SK-N-SH (cell line): ENCODE measurements around the gene MED8. TPM values are rescaled to one million over a fixed set of nuclear protein-coding genes. Genes with fewer than 3 reads are reported as not detected.

ENCODE experiments used
- CTCF ChIA-PET: fragments of 300-600, 350-600 bp; formaldehyde crosslinking; extraction: SDS; loops from one replicate; lab custom pipeline; 2021; lab: Yijun Ruan, JAX
- POLR2A ChIA-PET: fragments of 350-600 bp; sonication (Branson Sonifier 250); formaldehyde crosslinking; extraction: SDS; loops from one replicate; lab custom pipeline; 2020; ENCODE audit warnings: antibody characterized with exemption, inconsistent platforms; lab: Yijun Ruan, JAX
- DNase-seq: peaks from one replicate; pipeline ENCODE4 v3.0.0; 2012
- H2AFZ ChIP-seq: fragments of 200-600 bp; sonication (generic); 2 replicates; pipeline ENCODE4 v1.8.1; 2016; ENCODE audit warnings: antibody characterized with exemption, mild to moderate bottlenecking, low read depth
- H3F3A ChIP-seq: fragments of 200-600 bp; sonication (generic); replicated peaks from 2 replicates; pipeline ENCODE3; 2016; ENCODE audit warnings: antibody characterized with exemption, mild to moderate bottlenecking; ENCODE audit not compliant: insufficient read depth
- H3K27ac ChIP-seq, 2 experiments: fragments of 200-500 bp in 1 of 2; fragments of 200-600 bp in 1 of 2; sonication (Bioruptor generic) in 1 of 2; sonication (generic), shearing (Covaris generic) in 1 of 2; 2 replicates each; pipeline versions ENCODE4 v1.5.1 to v1.6.1; 2014 to 2016; ENCODE audit warnings: low read depth in 2 of 2, inconsistent platforms in 1 of 2, low read length in 1 of 2, mild to moderate bottlenecking in 1 of 2, mixed read lengths in 1 of 2
- H3K27me3 ChIP-seq: fragments of 200-600 bp; sonication (generic), shearing (Covaris generic); 2 replicates; pipeline ENCODE4 v1.6.1; 2016; ENCODE audit warnings: mixed run types; ENCODE audit not compliant: insufficient read depth
- H3K36me3 ChIP-seq, 2 experiments: fragments of 200-500 bp in 1 of 2; fragments of 200-600 bp in 1 of 2; sonication (Bioruptor generic) in 1 of 2; sonication (generic) in 1 of 2; replicated peaks in 1 of 2; 2 replicates each; pipeline versions ENCODE3 to v1.5.1; 2014 to 2016; ENCODE audit warnings: low read length in 1 of 2, mild to moderate bottlenecking in 1 of 2; ENCODE audit not compliant: insufficient read depth in 2 of 2, control insufficient read depth in 1 of 2
- H3K4me1 ChIP-seq, 2 experiments: fragments of 200-500 bp in 1 of 2; fragments of 200-600 bp in 1 of 2; sonication (Bioruptor generic) in 1 of 2; sonication (generic), shearing (Covaris generic) in 1 of 2; 2 replicates each; pipeline versions ENCODE4 v1.5.1 to v1.6.1; 2014 to 2016; ENCODE audit warnings: low read depth in 1 of 2, low read length in 1 of 2, mixed run types in 1 of 2; ENCODE audit not compliant: insufficient read depth in 2 of 2, control insufficient read depth in 1 of 2
- H3K4me2 ChIP-seq: fragments of 200-600 bp; sonication (generic), shearing (Covaris generic); 2 replicates; pipeline ENCODE4 v1.6.1; 2017; ENCODE audit warnings: mixed run types
- H3K4me3 ChIP-seq, 2 experiments: fragments of 200-500 bp in 1 of 2; fragments of 200-600 bp in 1 of 2; sonication (Bioruptor generic) in 1 of 2; sonication (generic), shearing (Covaris generic) in 1 of 2; 2 replicates each; pipeline versions ENCODE4 v1.5.1 to v1.8.1; 2014 to 2016; ENCODE audit warnings: low read depth in 2 of 2, inconsistent platforms in 1 of 2, low read length in 1 of 2, mild to moderate bottlenecking in 1 of 2, mixed read lengths in 1 of 2, moderate library complexity in 1 of 2
- H3K79me2 ChIP-seq: fragments of 200-600 bp; sonication (generic); 2 replicates; pipeline ENCODE4 v1.8.1; 2017; ENCODE audit warnings: mild to moderate bottlenecking; ENCODE audit not compliant: insufficient read depth
- H3K9ac ChIP-seq: fragments of 200-600 bp; sonication (generic); 2 replicates; pipeline ENCODE4 v1.6.1; 2017; ENCODE audit warnings: mixed run types
- H3K9me2 ChIP-seq: fragments of 200-600 bp; sonication (generic); 2 replicates; pipeline ENCODE4 v1.6.1; 2017; ENCODE audit warnings: mixed run types
- H3K9me3 ChIP-seq: fragments of 200-600 bp; sonication (generic); 2 replicates; pipeline ENCODE4 v1.6.1; 2017; ENCODE audit warnings: mixed run types, mild to moderate bottlenecking, moderate library complexity
- H4K20me1 ChIP-seq: fragments of 200-600 bp; sonication (generic); 2 replicates; pipeline ENCODE4 v1.6.1; 2017; ENCODE audit warnings: mild to moderate bottlenecking, mixed run types; ENCODE audit not compliant: insufficient read depth
- CHD2 ChIP-seq: fragments of 150-350 bp; IDR thresholded peaks from 2 replicates; pipeline ENCODE4 v1.6.1; 2018; ENCODE audit warnings: low read length; ENCODE audit not compliant: partially characterized antibody
- ELF1 ChIP-seq: IDR thresholded peaks from 2 replicates; pipeline ENCODE4 v1.4.0; 2012
- EP300 ChIP-seq, 2 experiments: IDR thresholded peaks; 2 replicates each; pipeline versions ENCODE4 v1.4.0 to v1.6.1; 2012; ENCODE audit warnings: borderline replicate concordance in 1 of 2, low read depth in 1 of 2, low read length in 1 of 2
- EZH2phosphoT487 ChIP-seq: fragments of 200-600 bp; sonication (generic); IDR thresholded peaks from 2 replicates; pipeline ENCODE4 v1.6.1; 2017; ENCODE audit warnings: low read depth, mixed run types, mild to moderate bottlenecking, antibody characterized with exemption, moderate library complexity, borderline replicate concordance
- FOSL2 ChIP-seq: IDR thresholded peaks from 2 replicates; pipeline ENCODE4 v1.4.0; 2012; ENCODE audit warnings: low read depth, mild to moderate bottlenecking, moderate library complexity, borderline replicate concordance
- FOXJ3 ChIP-seq: sonication (generic); formaldehyde crosslinking; IDR thresholded peaks from 2 replicates; pipeline ENCODE4 v1.5.1; 2020; ENCODE audit warnings: mild to moderate bottlenecking, missing genetic modification reagents
- FOXM1 ChIP-seq: IDR thresholded peaks from 2 replicates; pipeline ENCODE4 v1.4.0; 2012; ENCODE audit warnings: low read depth, mild to moderate bottlenecking
- GATA2 ChIP-seq: sonication (generic); formaldehyde crosslinking; IDR thresholded peaks from 2 replicates; pipeline ENCODE4 v1.5.0; 2020; ENCODE audit warnings: mild to moderate bottlenecking, missing genetic modification reagents
- JUND ChIP-seq: IDR thresholded peaks from 2 replicates; pipeline ENCODE4 v1.4.0; 2012
- MXI1 ChIP-seq: IDR thresholded peaks from 2 replicates; pipeline ENCODE4 v1.6.1; 2012; ENCODE audit warnings: mild to moderate bottlenecking, low read depth, low read length, improper control_type of control experiment
- NFIC ChIP-seq: IDR thresholded peaks from 2 replicates; pipeline ENCODE4 v1.4.0; 2012; ENCODE audit warnings: borderline replicate concordance
- NRF1 ChIP-seq: IDR thresholded peaks from 2 replicates; pipeline ENCODE4 v1.6.1; 2012; ENCODE audit warnings: low read depth, mild to moderate bottlenecking, low read length
- RAD21 ChIP-seq: IDR thresholded peaks from 2 replicates; pipeline ENCODE4 v1.6.1; 2012; ENCODE audit warnings: mild to moderate bottlenecking, low read length
- RFX5 ChIP-seq: IDR thresholded peaks from 2 replicates; pipeline ENCODE4 v1.6.1; 2012; ENCODE audit warnings: mild to moderate bottlenecking, improper control_type of control experiment, low read length
- RXRA ChIP-seq: IDR thresholded peaks from 2 replicates; pipeline ENCODE4 v1.4.0; 2012; ENCODE audit warnings: low read depth, mild to moderate bottlenecking, borderline replicate concordance
- TAF1 ChIP-seq: IDR thresholded peaks from 2 replicates; pipeline ENCODE4 v1.6.1; 2012; ENCODE audit warnings: low read depth, mild to moderate bottlenecking, low read length, moderate library complexity, borderline replicate concordance
- TCF12 ChIP-seq: IDR thresholded peaks from 2 replicates; pipeline ENCODE4 v1.4.0; 2012
- WGBS: methylation state at CpG from one replicate; pipeline ENCODE4 v1.1.6; 2017; ENCODE audit warnings: low lambda C conversion rate; 5-methylcytosine and 5-hydroxymethylcytosine counted together
- polyA plus RNA-seq, 3 experiments: library from polyadenylated mRNA; depleted of rRNA; stranded (reverse); fragments of >200 nt; gene quantifications; 2 replicates each; pipeline ENCODE4 v1.2.3, GENCODE V29; 2012
- TF ChIP-seq, protein P1 (sequence below): fragments of 150-350 bp; IDR thresholded peaks from 2 replicates; pipeline ENCODE4 v1.6.1; 2016; ENCODE audit warnings: mild to moderate bottlenecking, low read depth, low read length
- TF ChIP-seq, protein P2 (sequence below): fragments of 200-600 bp; sonication (generic); IDR thresholded peaks from 2 replicates; pipeline ENCODE4 v1.6.1; 2017; ENCODE audit warnings: antibody characterized with exemption, mild to moderate bottlenecking, moderate library complexity
- TF ChIP-seq, protein P3 (sequence below): IDR thresholded peaks from 2 replicates; pipeline ENCODE4 v1.4.0; 2012; ENCODE audit warnings: low read depth
- TF ChIP-seq, protein P4 (sequence below): IDR thresholded peaks from 2 replicates; pipeline ENCODE4 v1.4.0; 2012; ENCODE audit warnings: low read depth, borderline replicate concordance
- TF ChIP-seq, protein P5 (sequence below): IDR thresholded peaks from 2 replicates; pipeline ENCODE4 v1.6.1; 2012; ENCODE audit warnings: mild to moderate bottlenecking, low read depth, low read length, moderate library complexity

The MED8 gene
- polyA plus RNA-seq, 1 of the 3 experiments (the other 2 are of a cell fraction): 33.7 TPM

DNA sequence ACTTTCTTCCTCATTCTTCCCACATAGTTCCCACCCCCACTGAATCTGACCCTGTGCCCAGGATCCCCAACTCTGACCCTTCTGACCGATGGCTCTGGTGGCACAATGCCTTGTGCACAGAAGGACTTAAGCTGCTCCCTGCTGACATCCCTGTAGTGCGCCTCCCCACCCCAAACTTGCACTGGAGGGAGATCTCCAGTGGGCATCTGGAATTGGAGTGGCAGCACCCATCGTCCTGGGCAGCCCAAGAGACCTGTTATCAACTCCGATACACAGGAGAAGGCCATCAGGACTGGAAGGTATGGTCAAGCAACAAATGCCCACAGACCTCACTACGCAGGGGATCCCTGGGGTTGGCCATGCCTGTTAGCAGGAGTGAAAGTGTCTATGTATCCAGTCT, 43.0 kb downstream of the MED8 start:
- ChIA-PET CTCF (no interaction called here), POLR2A (no interaction called here)
- TF ChIP-seq, protein P1, sequence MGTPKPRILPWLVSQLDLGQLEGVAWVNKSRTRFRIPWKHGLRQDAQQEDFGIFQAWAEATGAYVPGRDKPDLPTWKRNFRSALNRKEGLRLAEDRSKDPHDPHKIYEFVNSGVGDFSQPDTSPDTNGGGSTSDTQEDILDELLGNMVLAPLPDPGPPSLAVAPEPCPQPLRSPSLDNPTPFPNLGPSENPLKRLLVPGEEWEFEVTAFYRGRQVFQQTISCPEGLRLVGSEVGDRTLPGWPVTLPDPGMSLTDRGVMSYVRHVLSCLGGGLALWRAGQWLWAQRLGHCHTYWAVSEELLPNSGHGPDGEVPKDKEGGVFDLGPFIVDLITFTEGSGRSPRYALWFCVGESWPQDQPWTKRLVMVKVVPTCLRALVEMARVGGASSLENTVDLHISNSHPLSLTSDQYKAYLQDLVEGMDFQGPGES: no peak
- TF ChIP-seq NFIC (no peak), RFX5 (no peak), NRF1 (no peak)
- Histone ChIP-seq H3K36me3 (no peaks in the 10 kb centered on the region), H3K4me1 (peaks cover 13 to 14% of the 10 kb centered on the region in 2 experiments; a peak in 2 of 4 replicates), H3K27me3 (no peaks in the 10 kb centered on the region), H3K9me3 (no peaks in the 10 kb centered on the region), H3F3A (peaks cover 10% of the 10 kb centered on the region), H3K27ac (no peak overlapping the region), H3K79me2 (no peaks in the 10 kb centered on the region), H3K9me2 (no peaks in the 10 kb centered on the region), H3K4me3 (no peak overlapping the region), H3K9ac (no peak overlapping the region), H4K20me1 (no peaks in the 10 kb centered on the region), H3K4me2 (no peak overlapping the region), H2AFZ (no peak overlapping the region)
- no peak for DNase-seq
- 85% methylated on average over 5 of the region's 5 CpGs for WGBS

DNA sequence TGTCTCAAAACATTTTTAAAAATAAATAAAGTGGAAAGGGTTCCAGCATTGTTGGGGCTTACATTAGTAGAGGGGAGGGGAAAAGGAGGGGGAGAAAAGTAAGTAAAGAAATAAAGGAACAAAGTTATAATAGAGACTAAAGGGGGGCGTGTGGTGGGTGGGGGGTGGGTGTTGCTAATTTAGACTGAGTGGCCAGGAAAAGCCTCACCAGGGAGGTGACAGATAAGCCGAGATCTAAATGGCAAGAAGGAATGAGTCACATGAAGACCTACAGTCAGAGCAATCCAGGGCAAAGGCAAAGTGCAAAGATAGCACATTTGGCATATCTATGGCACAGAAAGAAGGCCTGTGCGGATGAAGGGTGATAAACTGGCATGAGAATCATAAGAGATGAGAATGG, 44.5 kb downstream of the MED8 start:
- H3K9me2 ChIP-seq: no peaks in the 10 kb centered on the region
- H3K4me3 ChIP-seq: no peak overlapping the region
- H3K36me3 ChIP-seq: no peaks in the 10 kb centered on the region
- 43% methylated on average over 3 of the region's 3 CpGs for WGBS
- no peak overlapping the region for H3K27ac ChIP-seq
- H3K79me2 ChIP-seq: no peaks in the 10 kb centered on the region
- H3K9ac ChIP-seq: no peak overlapping the region
- peaks cover 7% of the 10 kb centered on the region for H3F3A ChIP-seq
- H3K4me1 ChIP-seq: peaks cover 11 to 14% of the 10 kb centered on the region in 2 experiments; a peak in 2 of 4 replicates
- H4K20me1 ChIP-seq: no peaks in the 10 kb centered on the region
- H3K4me2 ChIP-seq: no peak overlapping the region
- no peaks in the 10 kb centered on the region for H3K27me3 ChIP-seq
- CTCF ChIA-PET: no interaction called here
- DNase-seq: no peak
- no peak overlapping the region for H2AFZ ChIP-seq
- no peaks in the 10 kb centered on the region for H3K9me3 ChIP-seq
- POLR2A ChIA-PET: no interaction called here
- TF ChIP-seq NRF1: no peak
- TF ChIP-seq, protein P2, sequence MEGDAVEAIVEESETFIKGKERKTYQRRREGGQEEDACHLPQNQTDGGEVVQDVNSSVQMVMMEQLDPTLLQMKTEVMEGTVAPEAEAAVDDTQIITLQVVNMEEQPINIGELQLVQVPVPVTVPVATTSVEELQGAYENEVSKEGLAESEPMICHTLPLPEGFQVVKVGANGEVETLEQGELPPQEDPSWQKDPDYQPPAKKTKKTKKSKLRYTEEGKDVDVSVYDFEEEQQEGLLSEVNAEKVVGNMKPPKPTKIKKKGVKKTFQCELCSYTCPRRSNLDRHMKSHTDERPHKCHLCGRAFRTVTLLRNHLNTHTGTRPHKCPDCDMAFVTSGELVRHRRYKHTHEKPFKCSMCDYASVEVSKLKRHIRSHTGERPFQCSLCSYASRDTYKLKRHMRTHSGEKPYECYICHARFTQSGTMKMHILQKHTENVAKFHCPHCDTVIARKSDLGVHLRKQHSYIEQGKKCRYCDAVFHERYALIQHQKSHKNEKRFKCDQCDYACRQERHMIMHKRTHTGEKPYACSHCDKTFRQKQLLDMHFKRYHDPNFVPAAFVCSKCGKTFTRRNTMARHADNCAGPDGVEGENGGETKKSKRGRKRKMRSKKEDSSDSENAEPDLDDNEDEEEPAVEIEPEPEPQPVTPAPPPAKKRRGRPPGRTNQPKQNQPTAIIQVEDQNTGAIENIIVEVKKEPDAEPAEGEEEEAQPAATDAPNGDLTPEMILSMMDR: no peak
- TF ChIP-seq CHD2: no peak
- no peak for TF ChIP-seq TAF1
- no peak for TF ChIP-seq ELF1
- TF ChIP-seq GATA2 (CRISPR knock-in tag): no peak
- TF ChIP-seq FOSL2: no peak
- no peak for TF ChIP-seq RAD21
- no peak for TF ChIP-seq MXI1
- TF ChIP-seq, protein P3, sequence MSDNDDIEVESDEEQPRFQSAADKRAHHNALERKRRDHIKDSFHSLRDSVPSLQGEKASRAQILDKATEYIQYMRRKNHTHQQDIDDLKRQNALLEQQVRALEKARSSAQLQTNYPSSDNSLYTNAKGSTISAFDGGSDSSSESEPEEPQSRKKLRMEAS: no peak
- TF ChIP-seq, protein P4, sequence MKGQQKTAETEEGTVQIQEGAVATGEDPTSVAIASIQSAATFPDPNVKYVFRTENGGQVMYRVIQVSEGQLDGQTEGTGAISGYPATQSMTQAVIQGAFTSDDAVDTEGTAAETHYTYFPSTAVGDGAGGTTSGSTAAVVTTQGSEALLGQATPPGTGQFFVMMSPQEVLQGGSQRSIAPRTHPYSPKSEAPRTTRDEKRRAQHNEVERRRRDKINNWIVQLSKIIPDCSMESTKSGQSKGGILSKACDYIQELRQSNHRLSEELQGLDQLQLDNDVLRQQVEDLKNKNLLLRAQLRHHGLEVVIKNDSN: no peak
- no peak for TF ChIP-seq EP300 (IDR thresholded peaks at IDR 0.05; ENCODE audit: borderline replicate concordance in 1 of 2, low read depth in 1 of 2, low read length in 1 of 2)
- TF ChIP-seq EZH2phosphoT487: no peak
- no peak for TF ChIP-seq FOXJ3
- no peak for TF ChIP-seq TCF12
- no peak for TF ChIP-seq RXRA
- no peak for TF ChIP-seq FOXM1
- TF ChIP-seq JUND: no peak
- TF ChIP-seq, protein P5, sequence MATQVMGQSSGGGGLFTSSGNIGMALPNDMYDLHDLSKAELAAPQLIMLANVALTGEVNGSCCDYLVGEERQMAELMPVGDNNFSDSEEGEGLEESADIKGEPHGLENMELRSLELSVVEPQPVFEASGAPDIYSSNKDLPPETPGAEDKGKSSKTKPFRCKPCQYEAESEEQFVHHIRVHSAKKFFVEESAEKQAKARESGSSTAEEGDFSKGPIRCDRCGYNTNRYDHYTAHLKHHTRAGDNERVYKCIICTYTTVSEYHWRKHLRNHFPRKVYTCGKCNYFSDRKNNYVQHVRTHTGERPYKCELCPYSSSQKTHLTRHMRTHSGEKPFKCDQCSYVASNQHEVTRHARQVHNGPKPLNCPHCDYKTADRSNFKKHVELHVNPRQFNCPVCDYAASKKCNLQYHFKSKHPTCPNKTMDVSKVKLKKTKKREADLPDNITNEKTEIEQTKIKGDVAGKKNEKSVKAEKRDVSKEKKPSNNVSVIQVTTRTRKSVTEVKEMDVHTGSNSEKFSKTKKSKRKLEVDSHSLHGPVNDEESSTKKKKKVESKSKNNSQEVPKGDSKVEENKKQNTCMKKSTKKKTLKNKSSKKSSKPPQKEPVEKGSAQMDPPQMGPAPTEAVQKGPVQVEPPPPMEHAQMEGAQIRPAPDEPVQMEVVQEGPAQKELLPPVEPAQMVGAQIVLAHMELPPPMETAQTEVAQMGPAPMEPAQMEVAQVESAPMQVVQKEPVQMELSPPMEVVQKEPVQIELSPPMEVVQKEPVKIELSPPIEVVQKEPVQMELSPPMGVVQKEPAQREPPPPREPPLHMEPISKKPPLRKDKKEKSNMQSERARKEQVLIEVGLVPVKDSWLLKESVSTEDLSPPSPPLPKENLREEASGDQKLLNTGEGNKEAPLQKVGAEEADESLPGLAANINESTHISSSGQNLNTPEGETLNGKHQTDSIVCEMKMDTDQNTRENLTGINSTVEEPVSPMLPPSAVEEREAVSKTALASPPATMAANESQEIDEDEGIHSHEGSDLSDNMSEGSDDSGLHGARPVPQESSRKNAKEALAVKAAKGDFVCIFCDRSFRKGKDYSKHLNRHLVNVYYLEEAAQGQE: no peak
